Thyroid gland (tissue), 4 donors: ENCODE results near the gene PODNL1.

ENCODE experiments used
- CTCF ChIP-seq, 6 experiments: fragments of 200-600 bp in 3 of 6; fragments of 450-650 bp in 3 of 6; sonication (generic) in 3 of 6; IDR thresholded peaks; one replicate each; pipeline ENCODE4 v1.5.1; 2016 to 2019; ENCODE audit warnings: antibody characterized with exemption in 6 of 6, mild to moderate bottlenecking in 2 of 6, inconsistent platforms in 1 of 6, moderate library complexity in 1 of 6
- POLR2A ChIP-seq, 2 donors: fragments of 450-650 bp; IDR thresholded peaks; one replicate each; pipeline ENCODE4 v1.6.1; 2017; ENCODE audit warnings: antibody characterized with exemption in 2 of 2, mild to moderate bottlenecking in 2 of 2, moderate library complexity in 1 of 2

DNA sequence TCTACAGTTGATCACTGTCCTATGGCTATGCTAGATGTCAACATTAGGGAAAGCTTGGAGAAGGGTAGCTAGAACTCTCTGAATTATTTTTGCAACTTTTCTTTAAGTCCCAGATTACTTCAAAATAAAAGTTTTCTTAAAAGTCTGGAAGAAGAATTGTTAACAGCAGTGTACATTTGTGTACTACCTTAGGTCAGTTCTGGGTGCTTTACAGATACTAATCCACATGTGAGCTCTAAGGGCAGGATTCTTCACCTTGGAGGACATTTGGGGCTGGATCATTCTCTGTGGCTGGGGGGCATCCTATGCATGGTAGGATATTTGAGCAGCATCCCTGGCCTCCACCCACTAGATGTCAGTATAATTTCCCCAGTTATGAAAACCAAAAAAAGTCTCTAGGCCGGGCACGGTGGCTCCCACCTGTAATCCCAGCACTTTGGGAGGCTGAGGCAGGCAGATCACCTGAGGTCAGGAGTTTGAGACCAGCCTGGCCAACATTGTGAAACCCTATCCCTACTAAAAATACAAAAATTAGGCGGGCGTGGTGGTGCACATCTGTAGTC, 35.1 kb downstream of the PODNL1 start:
- TF ChIP-seq CTCF (IDR thresholded peaks at IDR 0.05) (peak in 1 of 6 experiments; percentile 28), POLR2A (IDR thresholded peaks at IDR 0.05) (no peak)
